ENCODE measurements around the gene PDCD2L. TPM values are rescaled to one million over a fixed set of nuclear protein-coding genes. Genes with fewer than 3 reads are reported as not detected.
A peak's percentile ranks its signal among the peaks of the same experiment; 100 is the strongest.

Gene PDCD2L
- total and polyA plus RNA-seq, 9 of the 15 experiments (the other 6 are each of a cell fraction or from before 2014, with no cell fraction given): 12.1 to 68.5 (median 56.3) TPM

GRCh38 chr19:34404109-34404909 is at the start of gene PDCD2L (continued):
- TF ChIP-seq ZNF263 (CRISPR knock-in tag; IDR thresholded peaks at IDR 0.05; ENCODE audit: borderline replicate concordance) (no peak), ZNF140 (CRISPR knock-in tag; IDR thresholded peaks at IDR 0.05) (no peak), MCM7 (IDR thresholded peaks at IDR 0.05) (no peak), NFXL1 (CRISPR knock-in tag; IDR thresholded peaks at IDR 0.05) (no peak), ETS2 (tag; IDR thresholded peaks at IDR 0.05; ENCODE audit: borderline replicate concordance, poor library complexity, severe bottlenecking) (no peak), CAMTA2 (CRISPR knock-in tag; conservative IDR thresholded peaks at IDR 0.05) (no peak), ZNF121 (CRISPR knock-in tag; conservative IDR thresholded peaks at IDR 0.05) (no peak), USF2 (CRISPR knock-in tag; IDR thresholded peaks at IDR 0.05) (peak; percentile 47), ZKSCAN8 (CRISPR knock-in tag; IDR thresholded peaks at IDR 0.05) (no peak), EGR1 (conservative IDR thresholded peaks at IDR 0.05) (peak; percentile 85), ZBTB7A (IDR thresholded peaks at IDR 0.05; ENCODE audit: borderline replicate concordance, control insufficient read depth, low read depth, low read length) (no peak; the same call in 1 of the 2 replicates), CSDE1 (IDR thresholded peaks at IDR 0.05) (no peak), TBL1XR1 (IDR thresholded peaks at IDR 0.05; ENCODE audit: low read length in 2 of 2) (no peak), ZC3H8 (IDR thresholded peaks at IDR 0.05) (no peak), IRF2 (CRISPR knock-in tag; IDR thresholded peaks at IDR 0.05) (no peak; the same call in 1 of the 2 replicates), NKRF (IDR thresholded peaks at IDR 0.05; ENCODE audit: borderline replicate concordance) (peak; percentile 96), ARID2 (IDR thresholded peaks at IDR 0.05) (no peak), HDAC6 (IDR thresholded peaks at IDR 0.05; ENCODE audit: low read depth, low read length) (no peak), ZNF695 (CRISPR knock-in tag; IDR thresholded peaks at IDR 0.05) (no peak), PTBP1 (IDR thresholded peaks at IDR 0.05; ENCODE audit: low read depth, low read length) (no peak), LCOR (CRISPR knock-in tag; IDR thresholded peaks at IDR 0.05) (peak; percentile 44; the same call in 1 of the 2 replicates), JUND (IDR thresholded peaks at IDR 0.05; ENCODE audit: borderline replicate concordance, low read depth, low read length) (peak; percentile 36; the same call in 1 of the 2 replicates), JUND (tag; IDR thresholded peaks at IDR 0.05; ENCODE audit: borderline replicate concordance, low read depth, low read length) (no peak), PHF21A (IDR thresholded peaks at IDR 0.05; ENCODE audit: borderline replicate concordance, low read depth) (no peak), ZNF707 (CRISPR knock-in tag; conservative IDR thresholded peaks at IDR 0.05) (no peak), TBP (optimal IDR thresholded peaks at IDR 0.05; ENCODE audit: low read depth, low read length) (peak; percentile 84), ATF4 (CRISPR knock-in tag; IDR thresholded peaks at IDR 0.05) (no peak)

Measured in K562 (cell line).